Vein endothelial cell (primary cell): ENCODE data around the gene SCFD2. TPM values are rescaled to one million over a fixed set of nuclear protein-coding genes. Genes with fewer than 3 reads are reported as not detected.

Experiments used
- small RNA-seq: library from RNA; depleted of rRNA; stranded (forward); fragments of <200 nt; gene quantifications from one replicate; pipeline ENCODE3, GENCODE V24; 2012
- total RNA-seq: library from RNA; depleted of rRNA; stranded (reverse); fragments of >200 nt; gene quantifications from 2 replicates; pipeline ENCODE4 v1.2.3, GENCODE V29; 2012

SCFD2 gene
- total RNA-seq, result 19.6 and 25.1 TPM in 2 replicates

DNA sequence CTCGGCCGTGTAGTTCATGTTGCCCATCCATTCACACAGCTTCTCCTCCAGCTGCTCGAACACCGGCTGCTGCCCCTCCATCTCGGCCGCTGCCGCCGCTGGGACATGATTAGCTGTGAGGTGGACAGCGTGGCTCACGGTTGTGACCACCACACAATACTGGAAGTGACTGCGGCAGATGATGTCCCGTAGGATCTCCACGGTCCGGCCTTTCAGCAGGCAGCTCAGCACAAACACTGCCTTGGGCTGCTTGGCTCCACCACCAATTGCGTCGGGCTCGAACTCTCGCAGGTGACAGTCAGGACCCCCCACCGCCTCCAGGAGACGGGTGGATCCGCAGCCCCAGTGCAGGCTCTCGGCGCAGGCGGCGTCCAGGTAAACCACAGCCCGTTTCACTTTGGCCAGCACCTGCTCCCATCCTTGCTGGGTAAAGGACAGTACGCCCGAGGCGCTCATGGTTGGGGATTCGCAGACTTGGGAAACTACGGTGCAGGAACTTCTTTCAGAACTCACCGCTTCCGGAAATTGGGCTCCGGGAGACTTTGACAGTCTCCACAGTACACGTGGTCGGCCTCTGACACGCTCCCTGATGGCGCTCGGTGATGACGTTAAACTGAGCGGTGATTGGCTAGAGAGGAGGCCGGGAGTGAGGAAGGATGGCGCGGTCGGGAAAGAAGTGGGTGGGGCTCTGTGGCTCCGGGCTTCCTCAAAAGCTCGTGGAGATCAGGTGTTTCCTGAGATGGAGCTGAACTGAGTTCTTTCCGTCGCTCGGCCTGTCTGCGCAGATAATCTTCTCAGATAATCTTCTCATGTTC is at the start of gene SCFD2:
Gene SCFD2 (minus strand): TSS at position 576 of the 815 bp plus-strand sequence.

DNA sequence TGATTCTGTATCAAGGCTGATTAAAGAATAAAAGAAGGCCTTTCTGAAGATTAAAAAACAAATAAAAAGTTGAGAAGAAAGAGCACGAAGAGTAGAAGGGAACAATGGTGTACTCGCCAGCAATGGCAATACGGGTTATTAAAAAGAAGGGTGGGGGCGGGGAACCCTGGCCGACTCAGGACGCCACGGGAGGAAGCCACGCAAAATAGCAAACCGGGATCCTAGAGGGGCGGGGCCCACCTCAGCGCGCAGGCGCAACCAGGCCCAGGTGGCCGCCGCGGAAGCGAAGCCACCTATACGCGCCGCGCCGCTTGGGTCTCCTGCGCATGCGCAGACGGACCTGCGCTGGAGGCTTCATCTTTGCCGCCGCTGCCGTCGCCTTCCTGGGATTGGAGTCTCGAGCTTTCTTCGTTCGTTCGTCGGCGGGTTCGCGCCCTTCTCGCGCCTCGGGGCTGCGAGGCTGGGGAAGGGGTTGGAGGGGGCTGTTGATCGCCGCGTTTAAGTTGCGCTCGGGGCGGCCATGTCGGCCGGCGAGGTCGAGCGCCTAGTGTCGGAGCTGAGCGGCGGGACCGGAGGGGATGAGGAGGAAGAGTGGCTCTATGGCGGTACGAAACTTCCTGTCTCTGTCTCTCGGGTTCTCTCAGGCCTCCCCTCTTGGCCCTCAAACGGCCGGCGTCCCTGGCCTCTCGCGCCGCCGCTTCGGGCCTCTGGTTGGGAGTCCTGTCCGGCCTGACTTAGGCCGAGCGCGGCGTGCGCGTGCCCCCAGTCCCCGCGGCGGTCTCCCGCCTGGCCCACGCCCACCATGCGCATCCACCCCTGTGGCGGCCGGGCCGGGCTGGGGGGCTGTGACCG is 11.7 kb upstream of the SCFD2 start, which contains the start of gene FIP1L1:
Gene FIP1L1 (plus strand): TSS at position 323 of the 852 bp plus-strand sequence. CDS start 198 bp downstream, at position 521.

DNA sequence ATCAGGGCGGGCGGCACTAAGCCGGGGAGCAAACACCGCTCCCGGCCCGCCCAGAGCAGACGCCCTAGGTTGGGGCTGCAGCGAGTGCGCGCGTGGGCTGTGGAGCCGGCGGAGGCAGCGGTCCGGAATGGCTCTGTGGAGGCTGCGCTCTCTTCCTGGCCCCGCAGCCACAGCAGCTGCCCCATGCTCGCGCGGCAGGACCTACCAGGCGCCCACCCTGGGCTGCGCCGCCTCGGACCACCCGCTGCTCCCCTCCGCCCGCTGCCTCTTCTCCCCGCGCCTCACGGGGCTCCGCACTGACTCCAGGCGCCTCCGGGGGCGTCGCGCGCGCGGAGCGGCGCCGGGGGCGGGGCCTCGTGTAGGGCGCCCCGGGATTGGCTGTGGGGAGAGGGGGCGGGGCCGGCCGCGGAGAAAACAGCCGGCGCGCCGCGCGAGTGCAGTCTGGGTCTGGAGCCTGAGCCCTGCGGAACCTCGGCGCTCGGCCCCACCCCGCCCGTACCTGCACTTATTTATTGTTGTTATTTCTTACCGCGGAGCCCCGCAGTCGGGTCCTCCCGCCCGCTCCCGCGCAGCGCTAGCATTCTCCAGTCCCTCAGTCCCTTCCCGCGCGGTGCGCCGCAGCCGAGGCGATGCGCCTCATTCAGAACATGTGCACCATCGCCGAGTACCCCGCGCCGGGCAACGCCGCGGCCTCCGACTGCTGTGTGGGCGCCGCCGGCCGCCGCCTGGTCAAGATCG is 503.8 kb downstream of the SCFD2 start, which contains the start of gene RASL11B:
Gene RASL11B (plus strand): TSS at position 439 of the 738 bp plus-strand sequence. CDS start 191 bp downstream, at position 630.

Small RNAs within 50 kb of the gene (small RNA-seq; reads per million reads assigned to genes)
- gene RNU6-310P, result not detected

Other genes with a start within 250 kb of the SCFD2 start
- 45.7 and 56.8 TPM in 2 replicates for gene FIP1L1, start 11.6 kb upstream of the SCFD2 start, total RNA-seq
- 0.65 and 0.76 TPM in 2 replicates for gene LNX1, start 225.4 kb upstream of the SCFD2 start, total RNA-seq